MCF 10A (cell line): ENCODE measurements around the gene CTDSPL. TPM values are rescaled to one million over a fixed set of nuclear protein-coding genes. Genes with fewer than 3 reads are reported as not detected.

Experiments
- BruUV-seq: library from RNA; stranded (reverse); fragments of 400-500 nt; replicated peaks from 2 replicates; lab custom pipeline; 2021; lab: Mats Ljungman, UMichigan
- CTCF ChIA-PET: fragments of 300-600 bp; sonication (Branson Sonifier 250); formaldehyde crosslinking; extraction: SDS; loops from one replicate; lab custom pipeline; 2021; ENCODE audit warnings: antibody characterized with exemption, inconsistent platforms; lab: Yijun Ruan, JAX
- POLR2A ChIA-PET: fragments of 300-600, 350-650 bp; sonication (Branson Sonifier 250); formaldehyde crosslinking; extraction: SDS; loops from one replicate; lab custom pipeline; 2020; ENCODE audit warnings: antibody characterized with exemption, inconsistent platforms; lab: Yijun Ruan, JAX
- DNase-seq: peaks from one replicate; pipeline ENCODE4 v3.0.0-alpha.2; 2018; ENCODE audit not compliant: unreplicated experiment
- H3K27ac Mint-ChIP-seq: one replicate; pipeline ENCODE4 v1.8.0; 2022; ENCODE audit warnings: mild to moderate bottlenecking, low read depth, mixed read lengths; ENCODE audit not compliant: unreplicated experiment
- H3K27me3 Mint-ChIP-seq: one replicate; pipeline ENCODE4 v1.8.0; 2022; ENCODE audit warnings: mixed read lengths; ENCODE audit not compliant: insufficient read depth, unreplicated experiment
- H3K36me3 Mint-ChIP-seq: one replicate; pipeline ENCODE4 v1.8.0; 2022; ENCODE audit warnings: mild to moderate bottlenecking, moderate library complexity, mixed read lengths; ENCODE audit not compliant: insufficient read depth, unreplicated experiment
- H3K4me1 Mint-ChIP-seq: one replicate; pipeline ENCODE4 v1.8.0; 2022; ENCODE audit warnings: mixed read lengths; ENCODE audit not compliant: insufficient read depth, unreplicated experiment
- H3K4me3 Mint-ChIP-seq: one replicate; pipeline ENCODE4 v1.8.0; 2022; ENCODE audit warnings: mild to moderate bottlenecking, moderate library complexity, mixed read lengths; ENCODE audit not compliant: unreplicated experiment
- H3K9me3 Mint-ChIP-seq: one replicate; pipeline ENCODE4 v1.8.0; 2022; ENCODE audit warnings: mixed read lengths; ENCODE audit not compliant: unreplicated experiment
- CTCF ChIP-seq: fragments of 200-600 bp; IDR thresholded peaks from one replicate; pipeline ENCODE4 v1.8.0; 2022; ENCODE audit warnings: antibody characterized with exemption, mild to moderate bottlenecking; ENCODE audit not compliant: unreplicated experiment
- intact Hi-C: fragments of 100-400 bp; cut with micrococcal nuclease; formaldehyde crosslinking; loops from 2 replicates; pipeline ENCODE4 v1.14.1; 2022
- total RNA-seq: library from RNA; stranded (reverse); gene quantifications from 2 replicates; pipeline ENCODE4 v1.2.3, GENCODE V29; 2022

CTDSPL gene
- total RNA-seq, 1 experiment from 2014 or later: 38.8 TPM

DNA sequence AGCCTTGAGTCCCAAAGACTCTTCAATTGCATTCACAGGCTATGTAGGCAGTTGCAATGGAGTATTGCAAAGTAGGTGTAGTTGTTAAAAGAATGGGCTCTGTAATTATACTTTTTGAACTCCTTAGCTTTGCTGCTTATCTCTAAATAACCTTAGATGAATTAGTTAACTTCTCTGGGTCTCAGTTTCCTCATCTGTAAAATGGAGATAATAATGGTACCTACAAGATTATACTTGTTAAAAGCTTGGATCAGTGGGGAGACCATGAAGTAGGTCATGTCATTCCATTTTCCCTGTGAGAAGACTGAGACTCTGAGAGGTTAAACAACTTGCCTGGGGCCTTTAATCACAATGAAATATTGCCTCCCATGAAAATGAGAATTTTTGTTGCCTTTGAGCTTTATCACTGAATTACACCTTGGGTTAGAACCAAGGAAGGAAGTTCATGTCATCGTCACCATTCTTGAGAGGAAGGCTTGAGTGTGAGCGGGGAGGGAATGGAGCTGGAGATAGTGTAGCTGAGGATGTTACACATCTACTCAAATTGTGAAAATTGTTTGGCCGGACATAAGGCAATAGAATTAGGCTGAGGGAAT, 38.1 kb downstream of the CTDSPL start:
- H3K27ac Mint-ChIP-seq: no peak overlapping the region
- no peak for TF ChIP-seq CTCF
- H3K36me3 Mint-ChIP-seq: peaks cover 8% of the 10 kb centered on the region
- intact Hi-C loops: no loop called here
- H3K9me3 Mint-ChIP-seq: no peaks in the 10 kb centered on the region
- H3K27me3 Mint-ChIP-seq: no peaks in the 10 kb centered on the region
- H3K4me1 Mint-ChIP-seq: peaks cover 27% of the 10 kb centered on the region
- POLR2A ChIA-PET: interaction anchor here (1.3 kb wide), 1 partner anchor 22 kb away, joined by 3 read pairs; no protein-coding TSS in a partner anchor
- no TSS peak for BruUV-seq
- no peak for DNase-seq
- CTCF ChIA-PET: interaction anchor here (0.6 to 1.9 kb wide), 6 partner anchors 44 to 132 kb away, joined by 3 to 4 read pairs (median 3); no protein-coding TSS in a partner anchor
- no peak overlapping the region for H3K4me3 Mint-ChIP-seq

- no TSS peak for BruUV-seq
- no peaks in the 10 kb centered on the region for H3K27me3 Mint-ChIP-seq
- no peaks in the 10 kb centered on the region for H3K9me3 Mint-ChIP-seq
- peaks cover 22% of the 10 kb centered on the region for H3K4me1 Mint-ChIP-seq
- no peak for DNase-seq
- H3K4me3 Mint-ChIP-seq: no peak overlapping the region
- peaks cover 13% of the 10 kb centered on the region for H3K36me3 Mint-ChIP-seq
- ChIA-PET POLR2A (interaction anchor here (1.0 to 1.2 kb wide), 2 partner anchors 27 to 36 kb away, joined by 3 to 5 read pairs; no protein-coding TSS in a partner anchor), CTCF (interaction anchor here (0.6 to 1.1 kb wide), 2 partner anchors 12 to 1030 kb away, joined by 3 read pairs; no protein-coding TSS in a partner anchor)
- H3K27ac Mint-ChIP-seq: no peak overlapping the region
- intact Hi-C loops: no loop called here
- no peak for TF ChIP-seq CTCF
These were observed 40.0 kb downstream of the CTDSPL start for GRCh38 chr3:37901721-37902120.

DNA sequence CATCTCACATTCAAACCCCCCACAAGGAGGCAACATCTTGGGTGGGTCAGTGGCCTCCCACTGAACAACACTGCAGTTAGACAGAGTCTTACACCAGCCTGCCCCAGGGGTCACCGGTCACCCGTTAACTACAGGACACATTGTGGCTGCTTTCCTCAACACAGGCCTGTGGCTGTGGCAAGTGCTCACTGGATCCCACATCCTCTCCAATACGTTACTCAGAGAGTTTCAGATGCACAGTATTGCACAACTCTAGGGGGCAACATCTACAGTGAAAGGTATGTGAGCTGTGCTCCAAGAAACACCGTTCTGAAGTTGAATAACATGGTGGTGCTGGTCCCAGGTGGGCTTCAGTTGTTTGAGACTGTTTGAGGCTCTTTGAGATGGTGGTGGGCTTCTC, 41.0 kb downstream of the CTDSPL start:
- Mint-ChIP-seq H3K27me3 (no peaks in the 10 kb centered on the region), H3K27ac (peak overlapping the region; percentile 7), H3K4me1 (peaks cover 22% of the 10 kb centered on the region), H3K4me3 (no peak overlapping the region), H3K36me3 (peaks cover 15% of the 10 kb centered on the region), H3K9me3 (no peaks in the 10 kb centered on the region)
- intact Hi-C loops: no loop called here
- BruUV-seq: no TSS peak
- no peak for DNase-seq
- no peak for TF ChIP-seq CTCF
- POLR2A ChIA-PET: interaction anchor here (1.0 to 1.2 kb wide), 2 partner anchors 28 to 35 kb away, joined by 3 to 5 read pairs; no protein-coding TSS in a partner anchor
- CTCF ChIA-PET: interaction anchor here (1.1 kb wide), 1 partner anchor 13 kb away, joined by 3 read pairs; no protein-coding TSS in a partner anchor

DNA sequence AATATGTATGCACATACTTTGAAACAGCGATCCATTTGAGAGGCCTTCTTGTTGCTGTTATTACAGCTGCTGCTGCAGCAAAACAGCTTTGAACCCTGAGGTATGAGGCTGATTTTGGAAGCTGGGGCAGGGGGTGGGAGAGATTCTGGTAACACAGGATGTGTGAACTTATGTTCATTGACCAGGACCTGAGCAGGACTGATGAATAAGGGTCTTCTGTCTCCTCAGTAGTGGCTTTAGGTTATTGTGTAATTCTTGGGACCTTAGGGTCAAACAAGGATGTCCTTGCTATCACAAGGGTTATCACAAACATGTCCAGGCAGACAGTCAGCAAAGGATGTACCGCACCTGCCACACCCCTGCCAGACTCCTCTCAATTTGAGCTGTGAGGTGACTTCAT, 41.6 kb downstream of the CTDSPL start:
- no peaks in the 10 kb centered on the region for H3K9me3 Mint-ChIP-seq
- peak overlapping the region; percentile 7 for H3K27ac Mint-ChIP-seq
- BruUV-seq: no TSS peak
- peaks cover 15% of the 10 kb centered on the region for H3K36me3 Mint-ChIP-seq
- CTCF ChIA-PET: interaction anchor here (0.6 to 1.6 kb wide), 2 partner anchors 23 to 38 kb away, joined by 5 read pairs; no protein-coding TSS in a partner anchor
- TF ChIP-seq CTCF: no peak
- POLR2A ChIA-PET: no interaction called here
- no peak for DNase-seq
- no peaks in the 10 kb centered on the region for H3K27me3 Mint-ChIP-seq
- intact Hi-C loops: no loop called here
- H3K4me3 Mint-ChIP-seq: no peak overlapping the region
- peaks cover 22% of the 10 kb centered on the region for H3K4me1 Mint-ChIP-seq
